D341Med (cell line): ENCODE results near the gene TYW5.
"Not testable (repeated sequence)": the region's sequence is repeated elsewhere in the genome, so short reads cannot be mapped to it uniquely, and the experiment has no call there.

Experiments used
- DNase-seq: peaks from one replicate; pipeline ENCODE4 v3.0.0; 2012; ENCODE audit warnings: low spot score

Gene TYW5

DNA sequence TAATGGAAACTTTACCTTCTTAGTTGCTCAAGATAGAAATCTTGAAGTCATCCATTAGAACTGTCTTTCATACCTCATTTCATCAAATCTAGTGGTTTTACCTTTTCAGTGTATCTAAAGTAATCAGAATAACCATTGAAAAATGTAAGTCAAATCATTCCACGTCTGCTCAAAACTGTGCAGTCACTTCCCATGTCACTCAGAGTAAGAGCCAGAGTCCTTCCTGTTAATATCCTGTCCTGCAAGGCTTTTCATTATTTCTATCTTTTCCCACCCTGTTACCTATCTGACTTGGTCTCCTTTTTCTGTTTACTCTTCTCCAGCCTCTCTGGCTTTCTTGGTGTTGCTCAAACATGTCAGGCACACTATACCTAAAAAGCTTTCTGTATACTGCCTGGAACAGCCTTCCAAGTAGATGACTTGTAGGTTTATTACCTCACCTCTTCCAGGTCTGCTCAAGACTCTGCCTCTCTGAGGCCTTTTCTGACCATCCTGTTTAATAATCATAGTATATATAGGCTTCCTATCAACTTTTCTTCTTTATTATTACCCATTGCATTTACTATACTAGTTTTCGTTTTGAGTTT, 40.8 kb downstream of the TYW5 start:
- DNase-seq, result no peak

DNA sequence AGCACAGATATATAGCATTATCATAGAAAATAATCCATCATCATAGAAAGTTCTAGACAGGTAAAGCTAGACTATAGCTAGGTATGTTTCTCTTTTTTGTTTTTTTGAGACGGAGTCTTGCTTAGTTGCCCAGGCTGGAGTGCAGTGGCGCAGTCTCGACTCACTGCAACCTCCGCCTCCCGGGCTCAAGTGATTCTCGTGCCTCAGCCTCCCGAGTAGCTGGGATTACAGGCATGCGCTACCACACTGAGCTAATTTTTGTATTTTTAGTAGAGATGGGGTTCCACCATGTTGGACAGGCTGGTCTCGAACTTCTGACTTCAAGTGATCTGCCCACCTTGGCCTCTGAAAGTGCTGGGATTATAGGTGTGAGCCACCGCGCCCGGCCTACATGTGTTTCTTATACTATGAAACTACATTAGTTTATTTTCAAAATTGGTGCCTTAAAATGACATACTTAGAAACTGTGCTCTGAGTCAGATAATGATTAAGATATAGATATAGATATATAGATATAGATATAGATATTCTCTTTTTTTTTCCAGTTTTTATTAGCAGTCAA, 42.7 kb downstream of the TYW5 start:
- DNase-seq, result not testable (repeated sequence)

DNA sequence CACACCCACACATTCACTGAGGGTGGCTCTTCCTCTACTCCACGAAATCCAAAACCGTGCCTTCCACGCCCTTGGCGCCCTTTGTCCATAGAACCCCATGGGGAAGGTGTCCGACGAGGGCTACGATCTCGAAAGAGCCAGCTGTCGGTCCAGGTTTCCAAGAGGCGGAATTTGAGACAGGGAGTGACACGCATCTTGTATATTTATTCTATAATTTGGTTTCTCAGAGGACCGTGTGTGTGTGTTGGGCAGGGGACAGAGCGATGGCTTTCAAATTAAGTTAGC, 43.5 kb downstream of the TYW5 start:
- DNase-seq, result no peak

DNA sequence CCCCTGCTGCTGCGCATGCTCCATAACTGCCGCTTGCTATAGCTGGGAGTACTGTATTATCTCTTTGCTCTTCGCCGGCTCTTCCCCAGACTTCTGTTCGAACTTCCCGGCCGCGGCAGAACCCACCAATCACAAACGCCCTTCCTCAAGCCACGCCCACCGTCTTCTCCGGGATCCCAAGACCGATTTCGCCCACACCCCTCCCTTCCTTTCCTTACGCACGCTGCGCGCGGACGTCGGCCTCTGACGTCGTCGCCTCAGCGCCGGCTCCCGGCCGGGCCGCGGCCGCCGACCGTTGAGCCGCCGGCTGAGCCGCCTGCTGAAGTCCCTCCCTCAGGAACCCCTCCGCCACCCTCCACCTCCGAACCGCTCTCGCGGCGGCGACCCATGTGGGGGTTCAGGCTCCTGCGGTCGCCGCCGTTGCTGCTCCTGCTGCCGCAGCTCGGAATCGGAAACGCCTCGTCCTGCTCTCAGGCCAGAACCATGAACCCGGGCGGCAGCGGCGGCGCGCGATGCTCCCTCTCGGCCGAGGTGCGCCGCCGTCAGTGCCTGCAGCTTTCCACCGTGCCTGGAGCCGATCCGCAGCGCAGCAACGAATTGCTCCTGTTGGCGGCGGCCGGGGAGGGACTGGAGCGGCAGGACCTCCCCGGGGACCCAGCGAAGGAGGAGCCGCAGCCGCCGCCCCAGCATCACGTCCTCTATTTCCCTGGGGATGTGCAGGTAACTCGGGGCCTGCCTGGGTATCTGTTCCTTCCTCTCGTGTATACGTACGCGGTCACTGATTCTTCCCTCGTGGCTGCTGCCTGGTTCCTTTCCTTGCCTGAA, 44.0 kb downstream of the TYW5 start, which contains the start of gene C2orf69:
C2orf69 (plus strand) TSS at position 242 of the 825 bp plus-strand sequence; CDS start at position 388, 146 bp downstream.
- DNase-seq, result peak; percentile 91

DNA sequence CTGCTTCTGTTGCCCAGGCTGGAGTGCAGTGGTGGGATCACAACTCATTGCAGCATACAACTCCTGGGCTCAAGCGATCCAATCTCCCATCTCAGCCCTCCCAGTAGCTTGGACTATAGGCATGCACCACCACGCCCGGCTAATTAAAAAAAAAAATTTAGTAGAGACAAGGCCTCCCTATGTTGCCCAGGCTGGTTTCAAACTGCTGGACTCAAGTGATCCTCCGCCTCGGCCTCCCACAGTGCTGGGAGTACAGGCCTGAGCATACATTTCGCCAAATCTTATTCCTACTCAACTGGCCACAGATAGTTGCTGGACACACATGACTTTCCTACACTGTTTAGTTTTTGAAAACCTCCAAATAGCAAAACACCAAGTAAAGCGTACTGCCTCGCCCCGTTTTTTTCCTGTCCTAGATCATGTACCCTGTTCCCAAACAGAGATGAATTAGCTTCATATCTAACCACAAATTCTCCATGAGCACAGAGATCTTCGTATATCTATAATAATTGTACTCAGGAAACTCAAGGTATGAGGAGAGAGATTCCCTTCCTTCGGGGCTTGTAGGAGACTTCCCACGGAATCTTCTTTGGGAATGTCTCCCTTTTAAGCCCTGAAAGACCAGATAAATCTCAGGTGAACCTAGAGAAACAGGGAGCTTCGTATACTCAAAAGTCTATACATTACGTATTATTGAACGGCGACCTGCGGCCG, 44.8 kb downstream of the TYW5 start:
- no peak for DNase-seq

DNA sequence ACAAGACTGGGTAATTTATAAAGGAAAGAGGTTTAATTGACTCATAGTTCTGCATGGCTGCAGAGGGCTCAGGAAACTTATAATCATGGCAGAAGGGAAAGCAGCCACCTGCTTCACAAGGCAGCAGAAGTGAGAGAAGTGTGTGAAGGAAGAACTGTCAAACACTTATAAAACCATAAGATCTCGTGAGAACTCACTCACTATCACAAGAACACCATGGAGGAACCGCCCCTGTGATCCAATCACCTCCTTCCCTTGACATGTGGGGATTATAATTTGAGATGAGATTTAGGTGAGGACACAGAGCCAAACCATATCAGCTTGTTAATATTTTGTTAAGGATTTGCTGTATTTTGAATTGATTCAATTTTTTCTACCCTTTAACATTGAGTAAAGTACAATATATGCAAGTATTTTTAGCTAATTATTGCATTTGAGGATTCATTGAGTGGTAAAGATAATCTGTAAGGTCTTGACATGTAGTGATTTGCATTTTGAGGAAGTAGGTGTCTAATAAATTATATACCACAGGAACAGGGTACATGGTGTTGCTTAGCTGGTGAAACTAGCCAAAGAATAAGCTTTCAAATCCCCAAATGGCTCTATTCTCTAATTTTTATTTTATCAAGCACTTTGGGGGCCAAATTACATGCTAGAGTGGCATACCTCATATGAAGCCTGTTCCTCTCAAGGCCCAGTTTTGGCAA, 48.1 kb downstream of the TYW5 start:
- no peak for DNase-seq

DNA sequence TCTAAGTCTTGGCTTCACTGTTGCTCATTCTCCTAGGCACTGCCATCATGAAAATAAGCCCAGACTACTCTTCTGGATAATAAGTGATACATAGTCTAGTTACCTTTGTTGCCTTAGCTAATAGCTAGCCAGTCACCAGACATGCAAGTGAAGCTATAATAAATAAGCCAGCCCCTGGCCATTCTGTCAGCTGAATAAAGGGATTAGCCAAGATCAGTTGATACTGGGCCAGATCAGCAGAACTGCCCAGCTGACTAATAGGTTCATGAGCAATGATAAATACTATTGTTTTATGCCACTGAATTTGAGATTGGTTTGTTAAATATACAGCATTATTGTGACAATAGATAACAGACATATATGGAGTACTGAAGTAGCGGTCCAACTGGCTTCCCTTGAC, 52.2 kb downstream of the TYW5 start:
- DNase-seq, result no peak

DNA sequence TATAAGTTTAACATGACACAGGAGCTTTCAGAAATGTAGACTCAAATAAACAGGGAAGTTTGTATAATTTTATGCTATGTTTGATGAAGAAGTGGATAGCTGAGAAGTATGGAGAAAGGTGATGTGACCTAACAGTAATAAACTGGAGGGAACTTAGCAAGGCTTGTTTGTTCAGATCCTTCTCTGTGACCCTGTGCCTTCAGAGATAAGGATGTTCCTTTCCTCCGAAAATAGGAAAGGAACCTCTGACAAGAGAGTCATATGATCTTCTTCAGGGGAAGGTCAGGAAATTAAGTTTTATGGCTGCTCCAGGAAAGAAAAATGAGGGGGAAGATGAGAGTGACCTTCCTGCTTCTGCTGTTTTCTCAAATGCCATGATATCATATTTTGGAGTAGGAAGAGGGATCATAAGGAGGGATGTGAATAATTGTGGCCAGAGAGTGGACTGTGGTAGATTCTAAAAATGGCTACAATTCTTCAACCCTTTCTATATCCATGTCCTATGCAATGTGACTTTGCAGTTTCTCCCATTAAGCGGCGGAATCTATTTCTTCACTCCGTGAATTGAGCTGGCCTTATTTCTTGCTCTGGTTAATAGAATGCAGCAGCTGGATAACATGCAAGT, 52.7 kb downstream of the TYW5 start:
- DNase-seq, result no peak

DNA sequence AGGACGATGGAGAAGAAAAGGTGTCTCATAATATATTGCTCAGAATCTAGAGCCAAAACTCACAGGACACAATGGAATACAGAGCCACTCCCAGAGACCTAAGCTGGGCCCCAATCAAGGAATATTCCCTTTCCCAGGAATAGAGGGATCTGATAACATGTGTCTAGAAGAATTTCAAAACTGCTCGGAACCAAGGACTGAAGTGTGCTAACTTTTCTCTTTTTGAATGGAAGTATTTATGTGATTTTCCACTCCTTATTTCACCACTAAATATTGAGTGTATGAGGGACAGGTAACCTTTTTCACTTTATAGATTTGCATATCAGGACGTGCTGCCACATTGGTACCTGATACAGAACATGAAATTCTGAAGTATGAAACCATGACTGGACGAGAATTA, 53.3 kb downstream of the TYW5 start:
- DNase-seq, result no peak

DNA sequence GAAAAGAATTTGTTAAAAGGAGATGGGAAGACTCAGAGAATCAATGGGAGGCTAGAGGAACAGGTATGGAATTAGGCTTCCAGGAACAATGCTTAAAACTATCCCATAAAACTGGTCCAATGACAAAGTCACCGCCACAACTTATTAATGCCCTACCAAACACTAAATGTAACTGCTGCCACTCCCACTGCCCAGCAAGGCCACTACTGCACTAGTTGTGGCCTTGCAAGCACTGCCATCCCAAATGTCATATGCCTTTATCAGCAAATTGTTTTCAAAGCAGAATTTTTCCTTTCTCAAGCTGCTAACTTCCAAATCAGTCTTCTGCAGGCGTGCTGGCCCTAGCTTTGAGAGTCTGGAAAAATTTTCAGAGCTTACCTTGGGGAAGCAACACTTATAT, 58.7 kb downstream of the TYW5 start:
- no peak for DNase-seq

DNA sequence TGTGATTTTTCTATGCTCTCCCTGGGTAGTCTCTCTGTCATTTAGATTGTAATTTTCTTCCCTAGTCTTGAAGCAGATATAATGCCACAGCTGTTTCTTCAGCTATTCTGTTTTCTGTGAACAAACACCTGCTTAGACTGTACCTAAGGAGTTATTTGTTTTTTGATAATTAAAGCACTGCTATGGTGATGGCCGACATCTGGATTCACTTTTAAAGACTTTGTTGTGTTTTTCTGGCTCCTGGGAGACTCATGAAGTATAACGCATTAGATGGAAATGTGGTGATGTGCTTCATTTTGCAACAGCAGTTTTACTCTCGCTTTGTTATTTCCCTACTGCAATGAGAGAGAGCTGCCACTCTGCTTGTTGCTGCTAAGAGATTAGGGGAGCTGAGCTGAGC, 59.9 kb downstream of the TYW5 start:
- DNase-seq, result no peak

DNA sequence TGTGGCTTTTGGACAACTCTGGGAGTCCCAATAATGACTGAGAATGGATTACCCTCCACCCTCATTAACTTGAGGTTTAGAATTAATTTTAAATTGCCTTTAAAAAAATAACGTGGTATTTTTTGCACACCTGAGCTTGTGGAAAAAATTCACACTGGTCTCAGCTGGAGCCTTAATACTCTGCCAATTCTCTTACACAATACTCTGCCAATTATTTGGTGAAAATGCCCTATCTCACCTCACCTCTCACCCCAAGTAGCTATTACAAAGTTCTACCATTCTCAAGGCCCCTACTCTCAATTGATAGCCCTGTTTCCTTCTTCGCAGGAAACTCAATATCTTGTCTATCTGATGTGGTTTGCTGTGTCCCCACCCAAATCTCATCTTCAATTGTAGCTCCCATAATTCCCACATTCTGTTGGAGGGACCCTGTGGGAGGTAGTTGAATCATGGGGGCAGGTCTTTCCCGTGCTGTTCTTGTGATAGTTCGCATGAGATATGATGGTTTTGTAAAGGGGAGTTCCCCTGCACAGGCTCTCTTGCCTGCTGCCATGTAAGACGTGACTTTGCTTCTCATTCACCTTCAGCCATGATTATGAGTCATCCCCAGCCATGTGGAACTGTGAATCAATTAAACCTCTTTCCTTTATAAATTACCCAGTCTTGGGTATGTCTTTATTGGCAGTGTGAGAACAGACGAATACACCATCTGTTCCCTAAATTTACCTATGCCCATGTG, 71.6 kb downstream of the TYW5 start:
- DNase-seq, result no peak

DNA sequence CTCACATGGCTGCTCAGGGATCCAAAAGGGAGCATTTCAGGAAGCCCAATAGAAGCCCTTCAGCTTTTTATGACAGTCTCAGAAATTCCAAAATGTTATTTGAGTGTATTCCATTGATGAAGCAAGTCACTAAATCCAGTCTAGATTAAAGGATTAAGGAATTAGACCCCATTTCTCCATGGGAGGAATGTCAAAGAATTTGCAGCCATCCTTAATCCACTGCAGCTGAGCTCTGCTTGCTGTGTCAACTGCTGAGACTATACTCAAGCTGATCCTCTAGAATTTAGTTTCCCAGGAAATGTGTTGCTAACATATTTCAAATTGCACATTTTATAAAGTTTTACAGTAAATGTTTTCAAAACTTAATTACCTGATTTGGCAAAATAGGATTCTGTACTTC, 72.6 kb downstream of the TYW5 start:
- DNase-seq, result peak; percentile 30
